Measurements from ENCODE around the gene RPL6.

The RPL6 gene

DNA sequence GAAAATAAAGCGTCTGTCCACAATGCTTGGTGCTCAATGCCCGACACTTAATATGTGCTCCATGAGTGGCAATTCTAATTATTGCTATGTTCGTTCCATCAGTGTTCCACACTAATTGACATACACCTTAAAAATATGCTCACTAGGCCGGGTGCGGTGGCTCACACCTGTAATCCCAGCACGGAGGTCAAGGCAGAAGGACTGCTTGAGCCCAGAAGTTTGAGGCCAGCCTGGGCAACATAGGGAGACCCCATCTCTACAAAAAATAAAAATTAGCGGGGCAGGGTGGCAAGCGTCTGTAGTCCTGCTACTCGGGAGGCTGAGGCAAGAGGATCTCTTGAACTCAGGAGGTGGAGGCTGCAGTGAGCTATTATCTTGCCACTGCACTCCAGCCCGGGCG lies 26.5 kb downstream of the RPL6 start:
- H3K27ac ChIP-seq (ENCODE audit: low read depth, low read length, poor library complexity, severe bottlenecking) = peak overlapping the region; percentile 32

DNA sequence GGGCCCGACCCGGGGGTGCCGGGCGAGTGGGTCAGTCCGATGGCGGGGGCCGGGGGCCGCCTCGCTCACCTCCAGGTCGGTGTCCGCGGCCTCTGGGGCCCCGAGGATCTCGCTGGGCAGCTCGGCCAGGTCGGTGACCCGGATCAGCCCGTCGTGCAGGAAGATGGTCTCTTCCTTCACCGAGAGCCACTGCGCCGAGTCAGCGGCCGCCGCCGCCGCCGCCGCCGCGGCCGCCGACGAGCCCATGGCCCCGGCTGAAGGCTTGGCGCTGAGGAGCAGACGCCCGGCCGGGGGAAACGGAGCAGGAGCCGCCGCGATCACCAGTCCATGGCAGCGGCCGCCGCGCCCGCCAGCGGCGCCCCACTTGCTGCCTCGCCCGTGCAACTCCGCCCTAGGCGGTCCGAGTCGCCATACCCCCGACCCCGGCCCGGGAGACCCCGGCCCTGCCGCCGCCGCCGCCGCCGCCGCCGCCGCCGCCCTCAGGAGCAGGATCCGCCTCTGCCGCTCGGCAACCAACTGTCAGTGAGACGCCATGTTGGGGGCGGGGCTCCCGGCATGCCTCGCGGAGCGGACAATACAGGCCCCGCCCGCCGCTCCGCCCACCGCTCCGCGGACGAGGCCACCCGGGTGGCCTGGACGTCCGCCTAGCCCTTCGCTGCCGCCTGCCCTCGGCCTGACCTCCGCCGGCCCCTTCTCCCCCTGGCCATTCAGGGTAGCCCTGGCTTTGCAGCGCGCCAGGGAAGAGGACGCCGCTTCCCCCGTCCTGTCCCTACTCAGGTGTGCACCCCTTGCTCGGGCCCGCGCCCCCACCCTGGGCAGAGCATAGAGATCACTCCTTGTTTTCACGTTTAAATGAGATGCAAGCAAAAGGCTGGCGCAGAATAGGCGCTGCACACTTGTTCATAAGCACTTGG lies 27.3 kb downstream of the RPL6 start, which contains the start of gene HECTD4:
Gene HECTD4, minus strand, starts transcription at position 549 of the 914 bp plus-strand sequence. Its CDS starts 303 bp downstream, at position 246.
- Histone ChIP-seq H3K27ac (ENCODE audit: low read depth, low read length, poor library complexity, severe bottlenecking) (peak within 1 kb of the TSS; percentile 88), H3K27me3 (ENCODE audit: insufficient read depth, low read length) (no peaks in the 10 kb centered on the region), H3K9me3 (ENCODE audit: low read length) (no peaks in the 10 kb centered on the region), H3K36me3 (ENCODE audit: insufficient read depth, low read length) (no peaks in the 10 kb centered on the region), H3F3A (ENCODE audit: insufficient read depth, low read length) (no peaks in the 10 kb centered on the region), H3K4me3 (ENCODE audit: low read depth, low read length, poor library complexity, severe bottlenecking) (peak within 1 kb of the TSS; percentile 98), H3K9me2 (ENCODE audit: low read depth, low read length) (no peaks in the 10 kb centered on the region), H3K4me2 (ENCODE audit: low read length) (peak within 1 kb of the TSS; percentile 98), H3K79me2 (ENCODE audit: insufficient read depth, low read length) (peaks cover 43% of the 10 kb centered on the region), H2AFZ (ENCODE audit: low read length) (peak within 1 kb of the TSS; percentile 96), H3K4me1 (ENCODE audit: insufficient read depth, low read length, severe bottlenecking) (peaks cover 27% of the 10 kb centered on the region), H3K9ac (ENCODE audit: low read length) (peak within 1 kb of the TSS; percentile 96), H4K20me1 (ENCODE audit: insufficient read depth, low read length) (no peaks in the 10 kb centered on the region)
- TF ChIP-seq EZH2 (IDR thresholded peaks at IDR 0.05; ENCODE audit: borderline replicate concordance, low read length) = no peak
- TF ChIP-seq, protein P1, sequence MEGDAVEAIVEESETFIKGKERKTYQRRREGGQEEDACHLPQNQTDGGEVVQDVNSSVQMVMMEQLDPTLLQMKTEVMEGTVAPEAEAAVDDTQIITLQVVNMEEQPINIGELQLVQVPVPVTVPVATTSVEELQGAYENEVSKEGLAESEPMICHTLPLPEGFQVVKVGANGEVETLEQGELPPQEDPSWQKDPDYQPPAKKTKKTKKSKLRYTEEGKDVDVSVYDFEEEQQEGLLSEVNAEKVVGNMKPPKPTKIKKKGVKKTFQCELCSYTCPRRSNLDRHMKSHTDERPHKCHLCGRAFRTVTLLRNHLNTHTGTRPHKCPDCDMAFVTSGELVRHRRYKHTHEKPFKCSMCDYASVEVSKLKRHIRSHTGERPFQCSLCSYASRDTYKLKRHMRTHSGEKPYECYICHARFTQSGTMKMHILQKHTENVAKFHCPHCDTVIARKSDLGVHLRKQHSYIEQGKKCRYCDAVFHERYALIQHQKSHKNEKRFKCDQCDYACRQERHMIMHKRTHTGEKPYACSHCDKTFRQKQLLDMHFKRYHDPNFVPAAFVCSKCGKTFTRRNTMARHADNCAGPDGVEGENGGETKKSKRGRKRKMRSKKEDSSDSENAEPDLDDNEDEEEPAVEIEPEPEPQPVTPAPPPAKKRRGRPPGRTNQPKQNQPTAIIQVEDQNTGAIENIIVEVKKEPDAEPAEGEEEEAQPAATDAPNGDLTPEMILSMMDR (IDR thresholded peaks at IDR 0.05; ENCODE audit: low read length) = no peak

More for the DNA sequence above, 26.5 kb downstream of the RPL6 start:
- peak overlapping the region; percentile 96 for H2AFZ ChIP-seq (ENCODE audit: low read length)
- no peaks in the 10 kb centered on the region for H3K36me3 ChIP-seq (ENCODE audit: insufficient read depth, low read length)
- TF ChIP-seq, protein P1 (IDR thresholded peaks at IDR 0.05; ENCODE audit: low read length) = no peak
- no peak for TF ChIP-seq EZH2 (IDR thresholded peaks at IDR 0.05; ENCODE audit: borderline replicate concordance, low read length)
- peak overlapping the region; percentile 98 for H3K4me3 ChIP-seq (ENCODE audit: low read depth, low read length, poor library complexity, severe bottlenecking)
- no peaks in the 10 kb centered on the region for H3F3A ChIP-seq (ENCODE audit: insufficient read depth, low read length)
- no peaks in the 10 kb centered on the region for H4K20me1 ChIP-seq (ENCODE audit: insufficient read depth, low read length)
- H3K4me1 ChIP-seq (ENCODE audit: insufficient read depth, low read length, severe bottlenecking) = peaks cover 28% of the 10 kb centered on the region
- H3K9ac ChIP-seq (ENCODE audit: low read length) = peak overlapping the region; percentile 96
- peak overlapping the region; percentile 98 for H3K4me2 ChIP-seq (ENCODE audit: low read length)
- no peaks in the 10 kb centered on the region for H3K9me2 ChIP-seq (ENCODE audit: low read depth, low read length)
- H3K27me3 ChIP-seq (ENCODE audit: insufficient read depth, low read length) = no peaks in the 10 kb centered on the region
- H3K9me3 ChIP-seq (ENCODE audit: low read length) = no peaks in the 10 kb centered on the region
- H3K79me2 ChIP-seq (ENCODE audit: insufficient read depth, low read length) = peaks cover 36% of the 10 kb centered on the region

DNA sequence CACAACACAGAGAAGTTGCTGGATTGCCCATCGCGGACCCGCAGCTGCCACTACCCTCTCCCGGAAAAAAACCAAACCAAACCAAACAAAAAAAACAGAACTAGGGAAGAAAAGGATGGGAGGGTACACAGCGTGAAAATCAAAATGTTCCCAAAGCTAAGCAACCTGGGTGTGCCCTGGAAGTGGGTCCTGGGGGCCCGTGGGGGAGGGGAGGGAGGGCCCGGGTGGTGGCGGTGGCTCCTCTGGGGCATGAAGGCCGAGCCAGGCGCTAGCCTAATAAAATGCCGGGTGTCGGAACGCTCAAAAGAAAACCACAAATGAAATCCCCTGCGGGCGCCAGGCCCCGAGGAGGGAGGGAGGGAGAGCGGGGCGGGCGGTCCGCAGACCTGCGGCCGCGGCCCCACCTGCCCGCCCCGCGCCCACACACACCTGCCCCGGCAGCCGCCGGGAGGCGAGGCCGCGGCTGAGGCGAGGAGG lies 28.0 kb downstream of the RPL6 start:
- Histone ChIP-seq H3K79me2 (ENCODE audit: insufficient read depth, low read length) (peaks cover 50% of the 10 kb centered on the region), H3K27ac (ENCODE audit: low read depth, low read length, poor library complexity, severe bottlenecking) (peak overlapping the region; percentile 88), H3F3A (ENCODE audit: insufficient read depth, low read length) (no peaks in the 10 kb centered on the region), H3K9me2 (ENCODE audit: low read depth, low read length) (no peaks in the 10 kb centered on the region), H4K20me1 (ENCODE audit: insufficient read depth, low read length) (no peaks in the 10 kb centered on the region), H3K36me3 (ENCODE audit: insufficient read depth, low read length) (no peaks in the 10 kb centered on the region), H3K4me1 (ENCODE audit: insufficient read depth, low read length, severe bottlenecking) (peaks cover 20% of the 10 kb centered on the region), H3K27me3 (ENCODE audit: insufficient read depth, low read length) (no peaks in the 10 kb centered on the region), H3K4me2 (ENCODE audit: low read length) (peak overlapping the region; percentile 98), H2AFZ (ENCODE audit: low read length) (no peak overlapping the region), H3K9me3 (ENCODE audit: low read length) (no peaks in the 10 kb centered on the region), H3K4me3 (ENCODE audit: low read depth, low read length, poor library complexity, severe bottlenecking) (peak overlapping the region; percentile 98), H3K9ac (ENCODE audit: low read length) (peak overlapping the region; percentile 96)
- TF ChIP-seq EZH2 (IDR thresholded peaks at IDR 0.05; ENCODE audit: borderline replicate concordance, low read length) = no peak
- TF ChIP-seq, protein P1 (IDR thresholded peaks at IDR 0.05; ENCODE audit: low read length) = no peak
